ENCODE data around the gene GAP43.

The GAP43 gene

GRCh38 chr3:115676336-115676735 is 53.0 kb downstream of the GAP43 start:
- Histone ChIP-seq H3K27me3 (ENCODE audit: control insufficient read depth, low read length) (peaks cover 4% of the 10 kb centered on the region), H3K4me2 (ENCODE audit: low read length) (no peak overlapping the region), H3K4me1 (ENCODE audit: control insufficient read depth, low read length) (no peaks in the 10 kb centered on the region), H3K9me2 (replicated peaks; ENCODE audit: control insufficient read depth, low read length) (no peaks in the 10 kb centered on the region), H3F3A (ENCODE audit: control insufficient read depth, insufficient read depth) (no peaks in the 10 kb centered on the region), H3K4me3 (ENCODE audit: low read length) (no peak overlapping the region), H3K36me3 (ENCODE audit: control insufficient read depth, low read length) (no peaks in the 10 kb centered on the region), H3K79me2 (ENCODE audit: control insufficient read depth, low read length) (no peaks in the 10 kb centered on the region), H3K27ac (ENCODE audit: low read depth, low read length) (no peak overlapping the region), H3K9me3 (ENCODE audit: control insufficient read depth, insufficient read depth, low read length) (no peaks in the 10 kb centered on the region), H4K20me1 (ENCODE audit: control insufficient read depth, insufficient read depth, low read depth, low read length) (no peaks in the 10 kb centered on the region)
- TF ChIP-seq CTCF (IDR thresholded peaks at IDR 0.05; ENCODE audit: low read depth, low read length, poor library complexity, severe bottlenecking), result no peak
- TF ChIP-seq EZH2phosphoT487 (IDR thresholded peaks at IDR 0.05; ENCODE audit: borderline replicate concordance, low read length), result no peak

GRCh38 chr3:115680803-115681345 is 57.6 kb downstream of the GAP43 start:
- Histone ChIP-seq H3F3A (ENCODE audit: control insufficient read depth, insufficient read depth) (no peaks in the 10 kb centered on the region), H3K9me3 (ENCODE audit: control insufficient read depth, insufficient read depth, low read length) (no peaks in the 10 kb centered on the region), H3K79me2 (ENCODE audit: control insufficient read depth, low read length) (no peaks in the 10 kb centered on the region), H3K4me1 (ENCODE audit: control insufficient read depth, low read length) (no peaks in the 10 kb centered on the region), H3K4me2 (ENCODE audit: low read length) (no peak overlapping the region), H4K20me1 (ENCODE audit: control insufficient read depth, insufficient read depth, low read depth, low read length) (no peaks in the 10 kb centered on the region), H3K9me2 (replicated peaks; ENCODE audit: control insufficient read depth, low read length) (no peaks in the 10 kb centered on the region), H3K27ac (ENCODE audit: low read depth, low read length) (no peak overlapping the region), H3K36me3 (ENCODE audit: control insufficient read depth, low read length) (no peaks in the 10 kb centered on the region), H3K27me3 (ENCODE audit: control insufficient read depth, low read length) (peaks cover 17% of the 10 kb centered on the region), H3K4me3 (ENCODE audit: low read length) (no peak overlapping the region)
- TF ChIP-seq CTCF (IDR thresholded peaks at IDR 0.05; ENCODE audit: low read depth, low read length, poor library complexity, severe bottlenecking), result no peak
- TF ChIP-seq EZH2phosphoT487 (IDR thresholded peaks at IDR 0.05; ENCODE audit: borderline replicate concordance, low read length), result no peak

GRCh38 chr3:115681736-115682135 is 58.4 kb downstream of the GAP43 start:
- Histone ChIP-seq H3K27ac (ENCODE audit: low read depth, low read length) (no peak overlapping the region), H4K20me1 (ENCODE audit: control insufficient read depth, insufficient read depth, low read depth, low read length) (no peaks in the 10 kb centered on the region), H3K79me2 (ENCODE audit: control insufficient read depth, low read length) (no peaks in the 10 kb centered on the region), H3K36me3 (ENCODE audit: control insufficient read depth, low read length) (no peaks in the 10 kb centered on the region), H3K9me3 (ENCODE audit: control insufficient read depth, insufficient read depth, low read length) (no peaks in the 10 kb centered on the region), H3K4me2 (ENCODE audit: low read length) (no peak overlapping the region), H3K4me1 (ENCODE audit: control insufficient read depth, low read length) (no peaks in the 10 kb centered on the region), H3K9me2 (replicated peaks; ENCODE audit: control insufficient read depth, low read length) (no peaks in the 10 kb centered on the region), H3K4me3 (ENCODE audit: low read length) (no peak overlapping the region), H3K27me3 (ENCODE audit: control insufficient read depth, low read length) (peaks cover 17% of the 10 kb centered on the region), H3F3A (ENCODE audit: control insufficient read depth, insufficient read depth) (no peaks in the 10 kb centered on the region)
- no peak for TF ChIP-seq EZH2phosphoT487 (IDR thresholded peaks at IDR 0.05; ENCODE audit: borderline replicate concordance, low read length)

- Histone ChIP-seq H3K4me2 (ENCODE audit: low read length) (no peak overlapping the region), H3K4me3 (ENCODE audit: low read length) (no peak overlapping the region), H3F3A (ENCODE audit: control insufficient read depth, insufficient read depth) (no peaks in the 10 kb centered on the region), H3K27ac (ENCODE audit: low read depth, low read length) (no peak overlapping the region), H3K4me1 (ENCODE audit: control insufficient read depth, low read length) (no peaks in the 10 kb centered on the region), H3K36me3 (ENCODE audit: control insufficient read depth, low read length) (no peaks in the 10 kb centered on the region), H3K9me3 (ENCODE audit: control insufficient read depth, insufficient read depth, low read length) (no peaks in the 10 kb centered on the region), H3K9me2 (replicated peaks; ENCODE audit: control insufficient read depth, low read length) (no peaks in the 10 kb centered on the region), H4K20me1 (ENCODE audit: control insufficient read depth, insufficient read depth, low read depth, low read length) (no peaks in the 10 kb centered on the region), H3K79me2 (ENCODE audit: control insufficient read depth, low read length) (no peaks in the 10 kb centered on the region), H3K27me3 (ENCODE audit: control insufficient read depth, low read length) (peaks cover 17% of the 10 kb centered on the region)
- no peak for TF ChIP-seq CTCF (IDR thresholded peaks at IDR 0.05; ENCODE audit: low read depth, low read length, poor library complexity, severe bottlenecking)
- TF ChIP-seq EZH2phosphoT487 (IDR thresholded peaks at IDR 0.05; ENCODE audit: borderline replicate concordance, low read length), result no peak
These were observed 60.0 kb downstream of the GAP43 start for GRCh38 chr3:115683305-115683704.
